Activated T-helper 17 cell treated with anti-CD3 and anti-CD28 coated beads, Interleukin-2, amount 50 U/mL, for 72 hours (primary cell): Measurements from ENCODE around the gene DNTT. TPM values are rescaled to one million over a fixed set of nuclear protein-coding genes. Genes with fewer than 3 reads are reported as not detected.

Experiments used
- ATAC-seq: fragments of 150-1000 bp; cut with Tn5 transposase; replicated peaks from 2 replicates; pipeline ENCODE4 v1.10.0; 2021; ENCODE audit warnings: mild to moderate bottlenecking, moderate library complexity
- H3K27ac Mint-ChIP-seq: one replicate; pipeline ENCODE4 v1.8.0; 2022; ENCODE audit warnings: mixed read lengths
- H3K27me3 Mint-ChIP-seq: one replicate; pipeline ENCODE4 v1.8.0; 2022; ENCODE audit warnings: mixed read lengths
- H3K36me3 Mint-ChIP-seq: one replicate; pipeline ENCODE4 v1.8.0; 2022; ENCODE audit warnings: low read depth, mild to moderate bottlenecking, mixed read lengths
- H3K4me1 Mint-ChIP-seq: one replicate; pipeline ENCODE4 v1.8.0; 2022; ENCODE audit warnings: mixed read lengths
- H3K4me3 Mint-ChIP-seq: one replicate; pipeline ENCODE4 v1.8.0; 2022; ENCODE audit warnings: mild to moderate bottlenecking, mixed read lengths
- H3K9me3 Mint-ChIP-seq: one replicate; pipeline ENCODE4 v1.8.0; 2022; ENCODE audit warnings: mixed read lengths
- total RNA-seq, 2 donors: library from RNA; stranded (reverse); gene quantifications; one replicate each; pipeline ENCODE4 v1.2.3, GENCODE V29; 2022

Gene DNTT
- total RNA-seq, 2 donors from 2014 or later, result not detected

DNA sequence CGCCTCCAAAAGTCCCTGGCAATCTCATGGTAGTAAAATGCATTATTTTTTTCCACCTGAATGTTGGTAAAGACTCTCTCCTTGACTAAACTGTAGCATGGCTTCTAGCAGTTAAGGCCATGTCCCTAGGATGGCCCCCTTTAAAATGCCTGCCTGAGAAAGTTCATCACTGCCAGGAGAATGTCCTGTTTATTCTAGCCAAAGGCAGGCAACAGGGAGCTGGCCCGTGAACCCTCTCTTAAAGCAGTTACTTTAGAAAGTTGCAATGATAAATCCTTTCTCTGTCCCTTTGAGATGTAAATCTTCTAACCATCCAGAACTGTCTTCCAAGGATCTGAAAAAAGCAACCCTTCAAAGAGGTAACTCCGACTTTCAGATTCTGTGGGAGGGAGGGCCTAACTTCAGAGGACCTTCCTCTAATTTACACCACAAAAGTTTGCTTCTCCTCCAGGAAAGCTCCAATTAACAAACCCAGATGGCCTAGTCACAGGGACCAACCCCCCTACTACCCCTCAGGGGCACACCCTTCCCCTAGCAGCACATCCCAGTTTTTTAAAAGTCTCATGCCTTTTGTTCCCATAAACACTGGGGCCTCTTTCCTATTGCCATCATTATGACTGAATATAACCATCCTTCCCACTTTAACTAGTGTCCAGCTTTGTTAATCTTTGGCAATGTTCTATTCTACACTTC is 5.5 kb downstream of the DNTT start:
- Mint-ChIP-seq H3K9me3 (no peaks in the 10 kb centered on the region), H3K27ac (no peak overlapping the region), H3K27me3 (peaks cover 35% of the 10 kb centered on the region), H3K4me3 (no peak overlapping the region), H3K36me3 (no peaks in the 10 kb centered on the region), H3K4me1 (no peaks in the 10 kb centered on the region)
- ATAC-seq, result no peak

GRCh38 chr10:96310321-96310669 is 6.1 kb downstream of the DNTT start:
- peaks cover 34% of the 10 kb centered on the region for H3K27me3 Mint-ChIP-seq
- H3K4me1 Mint-ChIP-seq, result no peaks in the 10 kb centered on the region
- H3K36me3 Mint-ChIP-seq, result no peaks in the 10 kb centered on the region
- H3K9me3 Mint-ChIP-seq, result no peaks in the 10 kb centered on the region
- H3K27ac Mint-ChIP-seq, result no peak overlapping the region
- ATAC-seq, result no peak
- no peak overlapping the region for H3K4me3 Mint-ChIP-seq

DNA sequence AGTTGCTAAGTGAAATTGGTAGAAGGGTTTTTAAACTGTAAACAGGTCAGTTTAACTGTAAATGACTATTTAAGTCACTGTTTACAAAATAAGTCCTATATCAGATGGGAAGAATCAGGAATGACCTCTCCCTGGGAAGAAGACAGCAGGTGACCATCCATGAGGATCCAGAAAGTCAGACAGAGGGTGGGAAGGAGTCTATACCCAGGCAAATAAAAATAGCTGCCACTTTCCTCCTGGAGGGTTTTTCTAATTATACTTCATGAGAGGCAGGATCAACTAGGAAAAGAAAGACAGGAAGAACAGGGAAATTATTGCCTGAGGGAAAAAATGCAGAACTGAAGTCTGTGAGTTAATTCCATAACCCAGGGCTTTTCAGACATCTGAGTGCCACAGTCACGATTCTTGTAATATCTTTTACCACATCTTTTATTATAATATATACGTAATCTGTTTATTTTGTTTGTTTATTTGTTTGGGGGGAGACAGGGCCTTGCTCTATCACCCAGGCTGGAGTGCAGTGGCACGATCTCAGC is 7.0 kb downstream of the DNTT start:
- no peak for ATAC-seq
- H3K4me1 Mint-ChIP-seq, result no peaks in the 10 kb centered on the region
- no peak overlapping the region for H3K4me3 Mint-ChIP-seq
- H3K27me3 Mint-ChIP-seq, result peaks cover 35% of the 10 kb centered on the region
- H3K9me3 Mint-ChIP-seq, result no peaks in the 10 kb centered on the region
- H3K27ac Mint-ChIP-seq, result no peak overlapping the region
- H3K36me3 Mint-ChIP-seq, result no peaks in the 10 kb centered on the region

DNA sequence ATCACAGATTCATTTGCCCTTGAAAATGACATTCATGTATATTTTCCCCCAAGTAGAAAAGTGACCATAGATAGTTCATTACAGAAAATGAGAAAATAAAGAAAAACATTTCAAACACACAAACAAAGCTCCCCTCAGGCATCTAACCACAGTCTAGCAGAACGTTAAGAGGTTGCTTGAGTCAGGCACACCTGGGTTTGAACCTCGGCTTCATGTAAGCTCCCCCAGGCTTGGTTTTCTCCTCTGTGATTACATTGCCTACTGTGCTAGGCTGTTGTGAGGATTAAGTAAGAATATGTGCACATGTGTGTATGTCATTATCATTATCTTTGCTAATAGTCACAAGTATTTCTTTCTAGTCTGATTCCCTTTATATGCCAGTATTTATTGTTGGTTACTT is 9.1 kb downstream of the DNTT start:
- H3K27me3 Mint-ChIP-seq, result peaks cover 32% of the 10 kb centered on the region
- no peaks in the 10 kb centered on the region for H3K36me3 Mint-ChIP-seq
- no peak overlapping the region for H3K4me3 Mint-ChIP-seq
- no peak overlapping the region for H3K27ac Mint-ChIP-seq
- no peaks in the 10 kb centered on the region for H3K4me1 Mint-ChIP-seq
- ATAC-seq, result no peak
- H3K9me3 Mint-ChIP-seq, result no peaks in the 10 kb centered on the region

- Mint-ChIP-seq H3K27ac (no peak overlapping the region), H3K4me3 (no peak overlapping the region), H3K4me1 (no peaks in the 10 kb centered on the region), H3K36me3 (no peaks in the 10 kb centered on the region), H3K9me3 (no peaks in the 10 kb centered on the region), H3K27me3 (peaks cover 28% of the 10 kb centered on the region)
- ATAC-seq, result no peak
These were observed 13.0 kb downstream of the DNTT start for GRCh38 chr10:96317067-96317833.

DNA sequence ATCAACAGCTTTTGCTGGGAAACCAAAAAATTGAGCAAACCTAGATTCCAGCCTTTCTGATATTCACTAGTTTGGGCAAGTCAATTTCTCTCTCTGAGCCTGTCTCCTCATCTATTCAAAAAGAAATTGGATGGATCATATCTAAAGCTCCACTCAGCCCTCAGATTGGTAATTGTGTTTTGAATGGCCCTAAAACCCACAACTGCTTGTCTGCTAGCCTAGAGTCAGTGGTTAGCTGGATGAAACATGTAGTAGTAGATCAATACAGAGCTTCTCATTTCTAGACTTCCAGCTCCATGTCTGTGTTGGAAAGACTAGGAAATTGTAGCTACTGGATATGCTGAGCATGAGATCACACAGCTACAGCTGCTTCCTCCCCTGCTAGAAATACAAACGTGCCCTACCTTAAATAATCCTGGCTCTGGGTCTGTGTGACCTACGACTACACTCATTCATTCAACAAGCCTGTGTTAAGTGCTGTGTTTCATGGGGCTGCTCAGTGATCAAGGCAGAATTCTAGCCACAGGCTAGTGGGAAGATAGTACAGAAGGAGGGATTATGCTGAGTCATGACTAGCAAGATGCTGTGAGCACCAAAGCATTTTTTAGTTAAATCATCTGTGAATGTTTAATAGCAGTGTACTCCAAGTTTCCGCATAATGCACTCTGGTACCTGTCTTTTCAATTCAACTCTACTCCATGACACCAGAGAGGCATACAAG is 15.7 kb downstream of the DNTT start:
- Mint-ChIP-seq H3K9me3 (no peaks in the 10 kb centered on the region), H3K4me3 (no peak overlapping the region), H3K27me3 (peaks cover 32% of the 10 kb centered on the region), H3K36me3 (no peaks in the 10 kb centered on the region), H3K4me1 (no peaks in the 10 kb centered on the region), H3K27ac (no peak overlapping the region)
- ATAC-seq, result peak; percentile 11

DNA sequence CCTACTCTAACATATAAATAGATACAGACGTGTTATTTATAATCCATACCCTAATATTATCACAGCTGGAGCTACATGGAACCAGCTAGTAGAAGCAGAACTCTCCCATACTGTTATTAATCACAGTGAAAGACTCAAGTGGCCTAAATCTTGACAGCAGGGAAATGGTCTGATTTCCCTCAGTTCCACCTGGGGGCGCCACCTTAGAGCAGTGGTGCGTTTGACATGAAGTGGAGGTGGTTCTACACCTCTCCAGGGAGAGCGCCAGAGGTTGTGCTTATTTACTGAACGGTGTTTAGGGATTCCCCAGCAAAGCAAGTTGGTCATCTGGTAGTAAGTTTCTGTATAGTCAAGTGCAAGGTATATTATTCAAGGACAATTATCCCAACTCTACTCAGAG is 17.6 kb downstream of the DNTT start:
- Mint-ChIP-seq H3K27me3 (peaks cover 27% of the 10 kb centered on the region), H3K9me3 (no peaks in the 10 kb centered on the region), H3K36me3 (no peaks in the 10 kb centered on the region), H3K27ac (no peak overlapping the region), H3K4me3 (no peak overlapping the region), H3K4me1 (no peaks in the 10 kb centered on the region)
- ATAC-seq, result no peak

- Mint-ChIP-seq H3K36me3 (no peaks in the 10 kb centered on the region), H3K27ac (no peak overlapping the region), H3K4me1 (no peaks in the 10 kb centered on the region), H3K9me3 (no peaks in the 10 kb centered on the region), H3K27me3 (peaks cover 28% of the 10 kb centered on the region), H3K4me3 (no peak overlapping the region)
- no peak for ATAC-seq
These were observed 18.0 kb downstream of the DNTT start for GRCh38 chr10:96322275-96322674.

DNA sequence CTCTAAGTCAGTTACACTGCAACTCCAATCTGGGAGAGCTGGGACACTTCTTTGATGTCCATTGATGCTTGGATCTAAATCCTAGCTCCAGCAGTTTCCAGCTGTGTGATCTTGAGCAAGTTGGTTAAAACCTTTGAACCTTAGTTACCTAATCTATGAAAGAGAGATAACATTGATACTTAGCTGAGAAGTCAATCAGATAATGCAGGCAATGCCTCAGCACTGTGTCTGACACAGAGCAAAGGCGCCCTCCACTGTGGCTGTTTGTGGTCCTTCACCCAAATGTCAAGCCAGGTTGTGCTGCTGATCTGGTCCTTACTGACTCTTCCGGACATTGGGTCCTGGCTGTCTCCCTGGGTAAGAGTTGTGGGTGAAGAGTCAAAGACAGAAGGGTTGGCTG is 20.2 kb downstream of the DNTT start:
- Mint-ChIP-seq H3K4me1 (no peaks in the 10 kb centered on the region), H3K27ac (no peak overlapping the region), H3K9me3 (no peaks in the 10 kb centered on the region), H3K36me3 (no peaks in the 10 kb centered on the region), H3K27me3 (peaks cover 34% of the 10 kb centered on the region), H3K4me3 (no peak overlapping the region)
- no peak for ATAC-seq

GRCh38 chr10:96325719-96326373 is 21.6 kb downstream of the DNTT start:
- no peaks in the 10 kb centered on the region for H3K9me3 Mint-ChIP-seq
- ATAC-seq, result peak; percentile 80

DNA sequence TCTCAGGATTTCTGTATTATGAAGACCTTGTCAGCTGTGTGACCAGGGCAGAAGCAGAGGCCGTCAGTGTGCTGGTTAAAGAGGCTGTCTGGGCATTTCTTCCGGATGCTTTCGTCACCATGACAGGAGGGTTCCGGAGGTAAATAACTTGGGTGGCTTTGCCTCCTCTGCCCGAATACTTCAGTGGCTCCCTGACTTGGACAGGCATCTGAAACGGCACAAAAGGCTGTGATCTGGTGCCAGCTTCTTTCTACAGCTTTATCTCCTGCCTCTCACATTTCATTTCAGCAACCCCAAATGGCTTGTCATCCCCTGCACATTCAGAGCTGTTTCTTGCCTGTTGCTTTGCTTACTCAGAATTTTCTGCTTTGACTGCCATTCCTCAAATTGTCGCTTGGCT is 23.2 kb downstream of the DNTT start:
- Mint-ChIP-seq H3K4me3 (no peak overlapping the region), H3K27me3 (peaks cover 31% of the 10 kb centered on the region), H3K36me3 (no peaks in the 10 kb centered on the region)

More at GRCh38 chr10:96325719-96326373, 21.6 kb downstream of the DNTT start:
- no peak overlapping the region for H3K4me3 Mint-ChIP-seq
- peaks cover 26% of the 10 kb centered on the region for H3K27me3 Mint-ChIP-seq
- H3K36me3 Mint-ChIP-seq, result no peaks in the 10 kb centered on the region
- no peak overlapping the region for H3K27ac Mint-ChIP-seq
- H3K4me1 Mint-ChIP-seq, result no peaks in the 10 kb centered on the region

DNA sequence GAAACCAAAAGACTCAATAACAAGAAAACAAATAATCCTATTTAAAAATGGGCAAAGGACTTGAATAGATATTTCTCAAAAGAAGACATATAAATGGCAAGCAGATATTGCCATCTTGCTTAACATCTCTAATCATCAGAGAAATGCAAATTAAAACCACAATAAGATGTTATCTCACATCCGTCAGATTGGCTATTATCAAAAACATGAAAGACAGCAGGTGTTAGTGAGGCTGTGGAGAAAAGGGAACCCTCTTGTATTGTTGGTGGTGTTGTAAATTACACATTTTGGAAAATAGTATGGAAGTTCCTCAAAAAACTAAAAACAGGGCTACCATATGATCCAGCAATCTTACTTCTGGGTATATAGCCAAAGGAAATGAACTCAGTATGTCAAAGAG is 28.9 kb downstream of the DNTT start:
- H3K36me3 Mint-ChIP-seq, result no peaks in the 10 kb centered on the region
- H3K27ac Mint-ChIP-seq, result no peak overlapping the region
- no peak overlapping the region for H3K4me3 Mint-ChIP-seq
- no peak for ATAC-seq
- H3K9me3 Mint-ChIP-seq, result no peaks in the 10 kb centered on the region
- H3K4me1 Mint-ChIP-seq, result peaks cover 6% of the 10 kb centered on the region
- peaks cover 23% of the 10 kb centered on the region for H3K27me3 Mint-ChIP-seq

More for the DNA sequence above, 23.2 kb downstream of the DNTT start:
- ATAC-seq, result no peak
- no peaks in the 10 kb centered on the region for H3K4me1 Mint-ChIP-seq
- H3K9me3 Mint-ChIP-seq, result no peaks in the 10 kb centered on the region
- H3K27ac Mint-ChIP-seq, result no peak overlapping the region

GRCh38 chr10:96334616-96335526 is 30.6 kb downstream of the DNTT start:
- no peak overlapping the region for H3K4me3 Mint-ChIP-seq
- H3K4me1 Mint-ChIP-seq, result peaks cover 6% of the 10 kb centered on the region

More at GRCh38 chr10:96334616-96335526, 30.6 kb downstream of the DNTT start:
- ATAC-seq, result no peak
- peaks cover 20% of the 10 kb centered on the region for H3K27me3 Mint-ChIP-seq
- no peaks in the 10 kb centered on the region for H3K9me3 Mint-ChIP-seq
- H3K27ac Mint-ChIP-seq, result no peak overlapping the region
- H3K36me3 Mint-ChIP-seq, result no peaks in the 10 kb centered on the region
